Loucy (cell line): ENCODE results near the gene SNAPC4.

Source experiments
- EZH2phosphoT487 ChIP-seq: fragments of 200-600 bp; IDR thresholded peaks from 2 replicates; pipeline ENCODE4 v1.6.1; 2018; ENCODE audit warnings: antibody characterized with exemption, mild to moderate bottlenecking, moderate library complexity, borderline replicate concordance
- TF ChIP-seq, protein P1 (sequence below): fragments of 200-600 bp; sonication (generic); conservative IDR thresholded peaks from 2 replicates; pipeline ENCODE4 v1.5.1; 2014; ENCODE audit warnings: mild to moderate bottlenecking, antibody characterized with exemption, low read length

- TF ChIP-seq, protein P1, sequence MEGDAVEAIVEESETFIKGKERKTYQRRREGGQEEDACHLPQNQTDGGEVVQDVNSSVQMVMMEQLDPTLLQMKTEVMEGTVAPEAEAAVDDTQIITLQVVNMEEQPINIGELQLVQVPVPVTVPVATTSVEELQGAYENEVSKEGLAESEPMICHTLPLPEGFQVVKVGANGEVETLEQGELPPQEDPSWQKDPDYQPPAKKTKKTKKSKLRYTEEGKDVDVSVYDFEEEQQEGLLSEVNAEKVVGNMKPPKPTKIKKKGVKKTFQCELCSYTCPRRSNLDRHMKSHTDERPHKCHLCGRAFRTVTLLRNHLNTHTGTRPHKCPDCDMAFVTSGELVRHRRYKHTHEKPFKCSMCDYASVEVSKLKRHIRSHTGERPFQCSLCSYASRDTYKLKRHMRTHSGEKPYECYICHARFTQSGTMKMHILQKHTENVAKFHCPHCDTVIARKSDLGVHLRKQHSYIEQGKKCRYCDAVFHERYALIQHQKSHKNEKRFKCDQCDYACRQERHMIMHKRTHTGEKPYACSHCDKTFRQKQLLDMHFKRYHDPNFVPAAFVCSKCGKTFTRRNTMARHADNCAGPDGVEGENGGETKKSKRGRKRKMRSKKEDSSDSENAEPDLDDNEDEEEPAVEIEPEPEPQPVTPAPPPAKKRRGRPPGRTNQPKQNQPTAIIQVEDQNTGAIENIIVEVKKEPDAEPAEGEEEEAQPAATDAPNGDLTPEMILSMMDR, result no peak
- no peak for TF ChIP-seq EZH2phosphoT487
Measured at GRCh38 chr9:136381966-136382513, 17.9 kb downstream of the SNAPC4 start.
